NT2/D1 (cell line): ENCODE data around the gene STPG2.

ENCODE experiments used
- YY1 ChIP-seq: IDR thresholded peaks from 2 replicates; pipeline ENCODE4 v1.6.1; 2011; ENCODE audit not compliant: insufficient read length, insufficient read depth
- ZNF274 ChIP-seq: IDR thresholded peaks from 2 replicates; pipeline ENCODE4 v1.6.1; 2011; ENCODE audit warnings: mild to moderate bottlenecking, low read depth, low read length

GRCh38 chr4:98046665-98047064, 96.6 kb downstream of the STPG2 start:
- TF ChIP-seq ZNF274 (no peak), YY1 (no peak)
